GM12874 (cell line): ENCODE data around the gene SORCS1.

Experiments used
- TF ChIP-seq, protein P1 (sequence below): IDR thresholded peaks from 2 replicates; pipeline ENCODE4 v1.5.1; 2011; ENCODE audit warnings: low read depth, mild to moderate bottlenecking, control low read depth, low read length, moderate library complexity; ENCODE audit not compliant: insufficient read depth

Gene SORCS1

DNA sequence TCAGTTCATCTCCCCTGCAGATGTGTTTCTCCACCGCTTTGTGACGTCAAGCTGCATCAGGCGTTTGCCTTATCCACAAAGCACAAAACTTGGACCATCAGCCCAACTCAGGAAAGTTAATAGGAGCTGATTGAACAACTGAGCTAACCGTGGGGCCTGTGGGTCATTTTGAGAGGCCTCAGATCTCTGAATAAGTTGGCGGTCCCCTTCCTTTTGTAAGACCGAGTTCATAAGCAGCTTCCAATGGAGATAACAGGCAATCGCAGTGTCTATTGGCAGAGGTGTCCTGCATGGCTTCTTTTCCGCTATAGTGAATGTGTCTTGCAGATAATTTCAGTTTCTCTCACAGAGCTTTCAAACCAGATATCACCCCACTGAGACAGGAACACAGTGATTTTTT is 154.0 kb downstream of the SORCS1 start:
- TF ChIP-seq, protein P1, sequence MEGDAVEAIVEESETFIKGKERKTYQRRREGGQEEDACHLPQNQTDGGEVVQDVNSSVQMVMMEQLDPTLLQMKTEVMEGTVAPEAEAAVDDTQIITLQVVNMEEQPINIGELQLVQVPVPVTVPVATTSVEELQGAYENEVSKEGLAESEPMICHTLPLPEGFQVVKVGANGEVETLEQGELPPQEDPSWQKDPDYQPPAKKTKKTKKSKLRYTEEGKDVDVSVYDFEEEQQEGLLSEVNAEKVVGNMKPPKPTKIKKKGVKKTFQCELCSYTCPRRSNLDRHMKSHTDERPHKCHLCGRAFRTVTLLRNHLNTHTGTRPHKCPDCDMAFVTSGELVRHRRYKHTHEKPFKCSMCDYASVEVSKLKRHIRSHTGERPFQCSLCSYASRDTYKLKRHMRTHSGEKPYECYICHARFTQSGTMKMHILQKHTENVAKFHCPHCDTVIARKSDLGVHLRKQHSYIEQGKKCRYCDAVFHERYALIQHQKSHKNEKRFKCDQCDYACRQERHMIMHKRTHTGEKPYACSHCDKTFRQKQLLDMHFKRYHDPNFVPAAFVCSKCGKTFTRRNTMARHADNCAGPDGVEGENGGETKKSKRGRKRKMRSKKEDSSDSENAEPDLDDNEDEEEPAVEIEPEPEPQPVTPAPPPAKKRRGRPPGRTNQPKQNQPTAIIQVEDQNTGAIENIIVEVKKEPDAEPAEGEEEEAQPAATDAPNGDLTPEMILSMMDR: no peak

DNA sequence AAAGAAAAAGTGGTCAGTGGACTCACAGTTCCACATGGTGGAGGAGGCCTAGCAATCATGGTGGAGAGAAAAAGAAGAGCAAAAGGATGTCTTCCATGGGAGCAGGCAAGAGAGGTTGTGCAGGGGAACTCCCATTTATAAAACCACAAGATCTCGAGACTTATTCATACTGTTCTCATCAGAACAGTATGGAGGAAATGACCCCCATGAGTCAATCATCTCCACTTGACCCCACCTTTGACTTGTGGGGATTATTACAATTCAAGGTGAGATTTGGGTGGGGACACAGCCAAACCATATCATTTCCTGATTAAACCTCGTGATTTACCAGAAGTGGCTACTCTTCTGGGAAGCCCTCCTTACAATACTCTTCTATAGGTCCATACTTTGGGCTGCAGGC is 160.1 kb downstream of the SORCS1 start:
- TF ChIP-seq, protein P1: no peak

DNA sequence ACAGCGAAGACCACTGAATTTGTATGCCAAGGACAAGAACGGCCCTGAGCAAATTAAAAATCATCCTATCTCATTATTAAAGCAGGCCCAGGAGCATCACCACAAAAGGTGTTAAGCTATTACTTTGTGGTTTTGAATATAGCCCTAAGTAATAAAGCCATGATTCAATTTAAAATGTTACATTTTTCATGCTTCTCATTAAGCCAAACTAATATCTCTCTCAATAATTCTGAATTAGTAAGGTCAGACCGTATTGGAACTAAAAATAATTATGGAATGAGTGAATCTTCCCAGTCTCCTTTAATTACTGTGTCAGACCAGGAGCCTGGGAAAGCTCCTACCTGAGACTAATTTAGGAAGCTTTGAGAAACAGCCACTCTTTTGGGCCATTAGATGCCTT is 162.4 kb downstream of the SORCS1 start:
- TF ChIP-seq, protein P1: no peak

DNA sequence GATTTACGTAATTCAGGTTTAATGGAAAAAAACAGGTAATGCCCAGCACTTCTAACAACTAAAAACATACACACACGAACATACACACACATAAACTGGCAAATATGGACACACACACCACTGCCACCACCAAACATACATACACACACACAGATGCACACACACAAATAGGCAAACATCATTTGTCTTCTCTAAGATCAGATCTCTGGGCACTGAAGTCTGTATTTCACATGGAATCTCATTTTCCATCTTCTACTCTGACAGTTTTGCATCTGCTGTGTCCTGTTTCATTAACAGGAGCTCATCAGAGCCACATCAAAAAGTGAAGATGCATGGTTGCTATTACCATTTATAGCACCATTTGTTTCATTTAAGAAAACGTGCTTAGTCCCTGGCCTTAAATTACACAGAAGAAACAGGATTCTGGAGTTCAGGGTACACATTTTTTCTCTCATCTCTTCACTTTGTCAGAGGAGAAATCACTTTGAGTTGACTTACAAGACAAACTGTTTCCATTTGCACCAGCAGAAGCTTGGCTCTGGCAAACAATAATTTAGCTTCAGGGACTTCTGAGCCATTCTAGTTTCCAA is 165.3 kb downstream of the SORCS1 start:
- TF ChIP-seq, protein P1: no peak

DNA sequence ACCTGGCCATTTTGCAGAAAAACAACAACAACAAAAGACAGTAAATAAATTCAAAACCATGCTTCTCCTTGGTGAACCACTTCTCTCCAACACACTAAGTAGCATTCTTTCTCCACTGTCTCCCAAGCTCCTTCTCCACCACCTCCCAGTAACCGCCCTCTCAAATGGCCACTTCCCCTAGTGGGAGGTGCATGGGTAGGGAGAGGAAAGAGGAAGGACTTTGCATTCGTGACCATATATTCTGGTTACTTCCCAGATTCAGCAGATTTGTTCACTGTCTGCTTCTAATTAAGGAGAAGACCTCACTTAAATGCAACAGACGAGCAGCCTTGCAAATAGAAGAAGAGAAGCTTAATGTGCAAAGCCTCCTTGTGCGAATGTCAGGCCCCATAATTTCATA is 166.8 kb downstream of the SORCS1 start:
- TF ChIP-seq, protein P1: no peak

DNA sequence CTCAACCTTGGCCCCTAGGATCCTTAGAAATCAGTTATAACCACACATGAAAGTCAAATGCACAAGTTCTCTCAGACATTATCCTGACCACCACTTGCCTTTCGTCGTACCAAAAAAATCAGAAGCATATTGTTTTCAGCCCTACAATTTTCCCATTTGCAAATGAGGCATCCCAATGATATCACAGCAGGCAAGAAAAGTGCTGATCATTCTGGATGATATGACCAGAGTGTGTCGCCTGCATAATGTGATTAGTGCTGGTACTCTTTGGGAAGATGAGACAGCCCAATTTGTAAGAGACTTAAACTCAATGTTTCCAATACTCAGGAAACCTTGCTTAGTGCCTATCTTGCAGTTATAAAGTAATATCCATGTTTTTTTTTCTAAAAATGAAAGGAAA is 168.0 kb downstream of the SORCS1 start:
- TF ChIP-seq, protein P1: no peak

DNA sequence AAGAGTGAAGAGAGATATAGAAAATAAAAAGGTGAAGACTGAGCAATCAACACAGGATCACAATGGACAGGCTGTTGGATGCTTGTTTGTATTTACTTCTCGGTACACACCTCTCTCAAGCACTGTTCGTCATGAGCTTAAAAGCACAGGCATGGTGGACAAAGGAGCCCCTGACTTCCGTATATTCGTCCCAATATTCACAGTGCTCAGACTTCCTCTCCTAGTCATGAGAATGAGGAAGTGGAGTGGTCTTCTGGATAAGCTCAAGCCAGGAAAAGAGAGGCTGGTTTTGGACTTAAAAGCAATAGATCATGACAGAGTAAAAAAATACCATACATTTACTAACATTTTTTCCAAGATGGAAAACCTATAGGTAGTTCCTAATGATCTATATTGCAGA is 172.5 kb downstream of the SORCS1 start:
- TF ChIP-seq, protein P1: no peak
